Measurements from ENCODE around the gene COPA.

COPA gene

DNA sequence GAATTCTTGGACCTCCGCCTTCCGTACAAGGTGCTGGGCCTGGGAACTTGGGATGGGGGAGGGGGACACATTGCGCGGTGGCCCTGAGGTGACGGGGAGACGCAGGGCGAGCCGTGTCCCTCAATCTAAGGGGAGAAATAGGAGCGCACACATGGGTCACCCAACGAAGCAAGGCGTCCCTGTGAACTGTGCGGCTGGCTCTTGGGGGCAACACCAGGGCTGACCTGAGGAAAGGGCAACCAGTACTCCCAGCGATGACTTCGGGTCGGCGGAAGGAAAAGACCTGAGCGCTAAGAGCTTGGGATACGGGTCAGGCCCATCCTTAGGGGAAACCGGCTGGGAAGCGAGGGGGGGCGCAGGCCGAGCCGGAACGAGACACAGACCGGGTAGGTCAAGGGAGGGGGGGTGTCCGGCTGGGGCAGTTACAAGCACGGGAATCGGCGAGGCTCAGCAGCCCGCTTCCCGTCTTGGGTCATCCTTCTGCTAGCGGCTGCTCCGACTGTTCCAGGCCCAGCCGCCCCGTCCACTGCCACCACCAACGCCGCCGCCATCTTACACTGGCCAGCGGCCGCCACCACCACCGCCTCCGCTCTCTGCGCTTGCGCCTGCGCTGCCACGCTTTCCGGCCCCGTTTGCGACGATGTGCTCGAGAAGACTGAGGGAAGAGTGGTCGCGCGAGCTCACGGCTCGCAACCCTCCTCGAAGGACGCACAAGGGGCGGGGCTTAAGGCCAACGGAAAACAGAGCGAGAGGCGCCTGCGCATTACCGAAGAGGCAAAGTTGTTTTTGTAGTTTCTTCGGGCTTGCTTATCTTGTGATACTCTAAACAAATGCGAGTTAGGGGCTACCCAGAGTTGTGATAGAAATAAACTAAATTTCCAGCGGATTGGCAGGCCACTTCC is 80.9 kb downstream of the COPA start, which contains the start of gene DCAF8:
TSS of gene DCAF8 (minus strand) at position 657 of the 902 bp plus-strand sequence. CDS start 18,541 bp downstream, outside the sequence.
- DNase-seq = peak; percentile 99

DNA sequence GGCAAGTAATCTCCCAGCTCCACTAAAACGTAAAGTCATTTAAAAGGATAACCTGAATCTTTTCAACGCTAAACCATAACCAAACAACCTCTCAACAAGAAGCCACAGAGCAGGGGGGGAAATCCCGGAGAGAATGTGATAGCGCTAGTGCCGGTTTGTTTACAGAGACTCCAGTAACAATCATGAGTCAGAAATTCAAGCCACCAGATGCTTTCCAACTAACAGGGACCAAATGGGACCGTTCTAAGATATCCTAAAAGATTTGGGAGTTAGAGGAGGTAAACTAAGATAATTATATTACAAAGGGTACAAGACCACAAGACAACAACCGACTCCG is 81.5 kb downstream of the COPA start:
- peak; percentile 70 for DNase-seq

DNA sequence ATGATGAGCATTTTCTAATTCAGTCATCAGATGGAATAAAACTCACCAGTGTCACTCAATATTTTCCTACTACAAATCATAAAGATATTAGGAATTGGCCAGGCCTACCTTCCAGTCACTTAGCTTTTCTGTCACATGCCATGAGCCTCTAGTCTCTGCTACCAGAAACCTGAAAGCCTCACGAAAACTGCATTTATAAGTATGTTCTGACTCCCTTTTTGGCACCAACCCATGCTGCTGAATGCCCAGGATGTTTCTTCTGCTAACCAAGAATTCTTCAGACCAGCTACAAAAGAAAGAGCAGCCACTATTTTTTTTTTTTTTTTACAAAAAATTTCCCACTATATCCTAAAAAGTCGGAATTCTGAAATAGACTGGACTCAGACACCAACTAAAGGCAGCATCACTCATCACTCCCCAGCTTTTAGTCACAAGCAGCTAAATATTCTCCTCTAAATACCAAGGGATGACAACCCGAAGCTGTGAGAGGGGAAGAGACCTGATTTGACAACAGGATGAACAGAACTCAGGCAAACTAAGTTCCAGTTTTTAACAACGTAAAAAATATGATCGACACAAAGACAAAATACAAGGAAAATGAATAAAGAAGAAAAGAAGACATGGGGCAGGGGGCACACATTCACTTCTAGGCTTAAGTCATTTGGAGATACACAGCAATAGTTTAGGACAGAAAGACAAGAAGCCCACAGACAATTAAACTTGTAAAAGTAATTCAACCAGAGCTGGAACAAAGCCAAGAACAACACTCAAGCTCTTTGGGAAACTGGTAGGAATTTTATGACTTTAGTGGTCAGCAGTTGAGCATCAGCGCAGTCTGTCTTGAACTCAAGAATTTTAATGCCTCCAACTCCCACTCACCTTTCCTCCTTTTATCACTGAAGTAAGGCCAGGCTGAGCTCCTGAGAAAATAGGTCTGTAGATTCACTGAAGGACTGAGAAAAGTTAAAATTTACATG is 82.4 kb downstream of the COPA start:
- DNase-seq = peak; percentile 2

DNA sequence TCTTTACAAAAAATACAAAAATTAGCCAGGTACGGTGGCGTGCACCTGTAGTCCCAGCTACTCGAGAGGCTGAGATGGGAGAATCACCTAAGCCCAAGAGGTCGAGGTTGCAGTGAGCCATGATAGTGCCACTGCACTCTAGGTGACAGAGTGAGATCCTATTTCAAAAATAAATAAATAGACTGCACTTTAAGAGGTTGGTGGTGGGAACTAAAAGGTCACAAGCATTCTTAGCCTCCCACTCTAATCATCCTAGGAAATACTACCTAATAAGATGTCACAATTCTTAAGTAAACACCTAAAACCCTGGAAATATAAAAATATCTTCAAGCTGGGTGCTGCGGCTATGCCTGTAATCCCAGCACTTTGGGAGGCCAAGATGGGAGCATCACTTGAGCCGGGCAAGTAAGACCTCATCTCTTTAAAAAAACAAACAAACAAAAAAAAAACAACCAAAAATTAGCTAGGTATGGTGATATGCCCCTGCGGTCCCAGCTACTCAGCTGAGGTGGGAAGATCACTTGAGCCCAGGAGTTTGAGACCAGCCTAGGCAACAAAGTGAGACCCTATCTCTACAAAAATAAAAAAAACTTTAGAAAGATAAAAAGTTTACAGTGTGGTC is 84.8 kb downstream of the COPA start:
- no peak for DNase-seq

DNA sequence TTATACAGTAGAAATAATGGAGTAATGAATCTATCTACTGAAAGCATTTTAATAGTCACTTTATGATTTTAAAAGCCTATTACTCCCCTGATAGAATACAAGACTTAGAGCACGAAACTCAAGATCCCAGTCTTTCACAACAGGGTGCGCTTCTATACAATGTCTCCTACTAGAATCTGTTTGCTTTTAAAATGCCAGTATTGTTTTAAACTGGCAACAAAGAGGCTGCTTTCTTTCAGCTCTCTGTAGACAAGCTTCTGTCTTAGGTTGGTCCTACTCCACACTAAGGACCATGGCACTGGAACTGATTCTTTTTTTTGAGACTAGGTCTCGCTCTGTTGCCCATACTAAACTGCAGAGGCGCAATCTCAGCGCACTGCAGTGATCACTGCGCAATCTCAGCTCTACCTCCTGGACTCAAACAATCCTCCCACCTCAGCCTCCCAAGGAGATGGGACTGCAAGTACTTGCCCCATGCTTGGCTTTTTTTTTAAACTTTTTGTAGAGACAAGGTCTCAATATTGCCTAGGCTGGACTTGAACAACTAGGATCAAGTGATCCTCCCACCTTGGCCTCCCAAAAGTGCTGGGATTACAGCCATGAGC is 85.5 kb downstream of the COPA start:
- no peak for DNase-seq

DNA sequence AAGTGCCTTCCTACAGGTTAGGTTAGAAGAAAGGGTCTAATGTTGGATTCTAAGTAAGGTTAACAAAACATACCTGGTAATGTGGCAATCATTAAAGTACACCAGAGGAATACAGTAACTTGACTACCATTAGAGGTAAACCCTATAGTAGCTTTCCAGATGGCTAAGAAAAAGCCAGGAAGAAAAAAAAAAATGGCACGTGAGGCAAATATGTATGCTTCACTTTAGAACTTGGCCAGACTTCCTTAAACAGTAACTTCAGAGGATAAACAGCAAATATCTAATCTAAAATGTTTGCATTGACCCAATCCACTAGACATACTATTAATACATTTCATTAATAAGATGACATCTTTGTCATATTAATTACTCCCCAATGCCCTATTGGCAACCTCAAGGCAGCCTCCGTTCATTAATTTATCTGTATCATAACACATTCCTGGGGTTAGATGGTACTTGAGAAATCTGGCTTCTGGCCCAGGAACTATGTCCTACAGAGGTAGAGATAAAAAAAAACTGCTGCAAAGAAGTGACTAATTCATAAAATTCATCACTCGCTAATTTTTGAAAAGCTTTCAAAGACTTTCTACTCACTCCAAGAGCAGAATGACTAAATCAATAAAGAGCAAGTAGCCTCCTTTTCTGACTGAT is 86.5 kb downstream of the COPA start:
- DNase-seq = no peak

DNA sequence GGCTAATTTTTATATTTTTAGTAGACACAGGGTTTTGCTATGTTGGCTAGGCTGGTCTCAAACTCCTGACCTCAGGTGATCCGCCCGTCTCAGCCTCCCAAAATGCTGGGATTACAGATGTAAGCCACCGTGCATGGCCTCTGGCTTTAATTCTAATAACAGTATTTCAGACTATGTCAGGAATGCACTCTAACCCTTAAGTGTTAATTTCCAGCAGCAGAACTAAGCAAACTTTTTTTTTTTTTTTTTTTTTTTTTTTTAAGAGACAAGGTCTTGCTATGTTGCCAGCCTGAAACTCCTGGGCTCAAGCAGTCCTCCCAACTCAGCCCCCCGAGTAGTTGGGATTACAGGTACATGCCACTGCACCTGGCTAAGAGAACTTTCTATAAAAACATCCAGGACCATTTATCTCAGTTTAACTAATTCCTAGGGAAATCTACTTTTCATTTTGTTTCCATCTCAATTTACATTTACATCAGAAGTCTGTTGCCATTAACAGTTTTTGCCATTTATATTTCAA is 87.2 kb downstream of the COPA start:
- no peak for DNase-seq

DNA sequence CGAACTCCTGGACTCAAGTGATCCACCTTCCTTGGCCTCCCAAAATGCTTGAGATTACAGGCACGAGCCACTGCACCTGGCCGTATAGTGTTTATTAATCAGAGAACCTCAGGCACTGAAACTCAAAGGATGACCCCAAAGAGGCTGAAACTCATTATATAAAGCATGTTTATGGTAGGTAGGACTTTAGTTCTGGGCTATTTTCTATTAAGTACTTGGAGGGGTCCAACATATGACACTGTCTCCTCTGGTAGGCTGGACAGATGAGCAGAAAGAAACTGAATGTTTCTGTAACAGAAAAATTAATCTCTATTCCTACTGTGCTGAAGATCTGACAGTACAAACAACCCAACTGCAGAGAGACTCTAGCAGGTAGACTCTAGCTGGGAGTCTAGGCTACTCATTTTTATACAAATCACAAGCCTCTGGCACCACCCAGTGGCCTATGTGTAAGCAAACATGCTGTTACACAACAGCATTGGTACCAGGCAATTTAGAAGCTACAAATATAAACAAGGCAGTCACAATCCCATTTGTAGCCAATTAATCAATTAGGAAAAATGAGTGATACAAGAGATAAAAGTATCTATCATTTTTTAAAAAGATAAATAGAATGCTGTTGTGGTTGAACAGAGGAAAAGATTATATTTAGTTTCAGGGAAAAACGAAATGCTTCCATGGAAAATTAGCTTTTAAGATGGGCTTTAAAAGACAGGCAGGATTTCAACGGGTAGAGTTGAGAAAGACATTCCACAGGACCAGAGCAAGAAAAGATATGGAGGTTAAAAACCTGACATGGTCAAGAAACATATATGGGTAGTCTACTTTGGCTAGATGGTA is 91.1 kb downstream of the COPA start:
- DNase-seq = peak; percentile 54

DNA sequence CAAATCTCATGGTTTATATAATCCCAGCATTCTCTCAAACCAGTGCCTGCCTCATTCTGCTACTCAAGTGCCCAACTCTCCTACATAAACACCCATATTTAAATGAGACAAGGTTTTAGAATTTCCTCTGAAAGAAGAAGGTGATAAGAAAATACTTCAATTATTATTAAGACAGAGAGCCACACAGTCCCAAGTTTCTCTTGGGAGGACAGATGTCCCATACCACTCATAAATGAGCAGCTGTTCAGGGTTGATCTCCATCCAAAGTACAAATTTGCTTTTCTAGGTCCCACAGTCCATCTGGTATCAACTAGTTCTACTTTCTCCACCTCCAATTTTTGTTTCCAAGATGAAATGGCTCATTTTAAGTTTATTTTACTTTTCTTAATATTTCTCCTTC is 92.0 kb downstream of the COPA start:
- DNase-seq = no peak

DNA sequence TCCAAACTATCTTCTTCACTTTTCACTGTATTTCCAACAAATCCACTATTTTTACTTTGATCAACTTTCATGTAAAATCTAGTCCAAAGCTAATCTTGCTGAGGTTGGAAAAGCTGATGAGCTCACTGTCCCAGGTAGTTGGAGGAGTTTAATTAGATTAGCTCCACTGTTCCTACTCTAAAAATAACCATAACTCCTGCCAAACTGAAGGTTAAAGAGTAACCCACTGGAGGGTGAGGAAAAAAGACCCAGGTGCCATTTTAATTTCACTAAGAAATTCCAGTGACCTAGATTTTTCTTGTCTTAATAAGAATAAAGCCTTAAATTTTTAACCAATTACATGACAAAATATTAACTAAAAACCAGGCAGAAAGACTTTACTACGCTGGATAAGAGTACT is 96.0 kb downstream of the COPA start:
- no peak for DNase-seq

DNA sequence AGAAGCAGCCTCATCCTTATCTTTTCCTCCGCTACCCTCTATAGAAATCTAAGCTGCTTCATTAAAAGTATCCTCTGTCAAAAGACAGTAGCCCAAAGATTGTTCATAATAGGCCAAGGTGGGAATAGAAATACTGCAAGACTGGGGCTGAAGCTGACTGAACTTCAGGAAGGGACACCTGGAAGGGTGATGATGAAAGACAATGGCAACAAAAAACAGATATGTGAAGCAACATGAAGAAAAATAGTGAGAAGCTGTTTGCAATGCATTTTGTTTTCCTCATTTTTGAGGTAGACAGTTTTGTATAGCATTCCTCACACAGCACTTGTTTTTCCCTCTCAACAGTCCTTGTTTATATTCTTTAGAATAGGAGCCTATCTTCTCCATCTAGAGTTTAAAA is 97.6 kb downstream of the COPA start:
- no peak for DNase-seq

DNA sequence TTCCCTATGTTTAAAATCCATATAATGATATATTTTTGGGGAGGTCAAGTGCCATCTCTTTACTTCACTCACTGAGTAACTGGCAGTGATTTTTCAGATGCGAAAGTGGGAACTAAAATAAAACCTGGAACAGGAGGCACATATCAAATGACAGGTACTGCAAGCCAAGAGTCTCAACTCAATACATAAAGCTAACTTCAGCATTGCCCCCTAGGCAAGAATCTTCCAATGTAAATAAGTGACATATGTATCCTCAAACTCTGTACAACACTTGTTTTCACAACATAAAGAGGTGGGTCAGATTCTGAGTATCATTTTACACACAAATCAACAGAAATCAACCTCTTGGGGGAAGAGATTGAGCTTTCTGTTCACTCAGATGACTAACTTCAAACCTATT is 98.8 kb downstream of the COPA start:
- DNase-seq = no peak

DNA sequence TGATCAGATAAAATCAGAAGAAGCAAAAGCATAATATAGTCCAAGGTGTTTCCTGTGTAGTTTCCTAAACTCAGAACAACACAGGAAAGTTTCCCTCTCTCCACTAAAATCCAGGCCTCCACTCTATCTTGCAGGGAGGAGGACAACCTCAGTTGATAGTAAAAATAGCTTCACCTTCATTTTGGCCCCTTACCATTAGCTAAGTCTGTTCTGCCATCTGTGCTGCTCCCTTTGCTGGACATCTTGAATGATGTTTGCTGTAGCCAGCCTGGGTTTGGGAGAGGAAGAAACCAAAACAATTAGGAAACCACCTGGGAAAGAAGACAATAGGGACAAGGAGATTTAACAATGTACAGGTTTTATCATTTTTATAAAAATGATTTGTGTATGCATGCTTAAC is 99.3 kb downstream of the COPA start:
- no peak for DNase-seq

DNA sequence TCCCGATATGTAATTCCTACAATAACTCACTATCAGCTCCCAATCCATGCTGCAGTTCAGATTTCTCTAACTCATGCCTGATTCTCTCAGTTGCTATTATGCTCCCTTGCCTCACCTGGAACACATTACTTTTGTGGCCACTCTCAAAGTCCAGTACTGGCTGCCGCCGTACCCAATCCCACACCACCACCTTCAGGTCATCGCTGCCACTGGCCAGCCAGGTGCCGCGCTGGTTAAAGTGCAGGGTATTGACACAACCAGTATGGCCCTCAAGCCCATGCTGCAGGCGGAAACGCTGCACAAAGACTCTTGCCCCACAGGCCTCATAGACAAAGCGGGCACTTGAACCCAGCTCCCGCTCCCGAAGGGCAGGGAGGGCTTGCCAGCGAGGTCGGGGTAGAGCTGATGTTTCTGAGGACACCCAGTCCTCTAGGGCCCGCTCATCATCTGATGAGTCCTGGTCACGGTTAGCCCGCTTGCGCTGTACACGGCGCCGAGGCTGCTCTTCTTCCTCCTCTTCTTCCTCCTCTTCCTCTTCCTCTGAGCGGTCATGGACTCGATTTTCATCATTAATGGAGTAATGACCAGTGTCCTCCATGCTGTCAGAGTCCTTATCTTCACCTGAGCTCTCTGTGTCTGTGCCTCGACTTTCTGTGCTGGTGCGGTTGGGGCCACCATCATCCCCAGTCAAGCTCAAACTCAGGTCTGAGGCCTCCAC is 103.3 kb downstream of the COPA start:
- DNase-seq = no peak

All from NCI-H2107 (cell line).